Measurements from ENCODE around the gene PPP6R2.
A peak's percentile ranks its signal among the peaks of the same experiment; 100 is the strongest.

The PPP6R2 gene

DNA sequence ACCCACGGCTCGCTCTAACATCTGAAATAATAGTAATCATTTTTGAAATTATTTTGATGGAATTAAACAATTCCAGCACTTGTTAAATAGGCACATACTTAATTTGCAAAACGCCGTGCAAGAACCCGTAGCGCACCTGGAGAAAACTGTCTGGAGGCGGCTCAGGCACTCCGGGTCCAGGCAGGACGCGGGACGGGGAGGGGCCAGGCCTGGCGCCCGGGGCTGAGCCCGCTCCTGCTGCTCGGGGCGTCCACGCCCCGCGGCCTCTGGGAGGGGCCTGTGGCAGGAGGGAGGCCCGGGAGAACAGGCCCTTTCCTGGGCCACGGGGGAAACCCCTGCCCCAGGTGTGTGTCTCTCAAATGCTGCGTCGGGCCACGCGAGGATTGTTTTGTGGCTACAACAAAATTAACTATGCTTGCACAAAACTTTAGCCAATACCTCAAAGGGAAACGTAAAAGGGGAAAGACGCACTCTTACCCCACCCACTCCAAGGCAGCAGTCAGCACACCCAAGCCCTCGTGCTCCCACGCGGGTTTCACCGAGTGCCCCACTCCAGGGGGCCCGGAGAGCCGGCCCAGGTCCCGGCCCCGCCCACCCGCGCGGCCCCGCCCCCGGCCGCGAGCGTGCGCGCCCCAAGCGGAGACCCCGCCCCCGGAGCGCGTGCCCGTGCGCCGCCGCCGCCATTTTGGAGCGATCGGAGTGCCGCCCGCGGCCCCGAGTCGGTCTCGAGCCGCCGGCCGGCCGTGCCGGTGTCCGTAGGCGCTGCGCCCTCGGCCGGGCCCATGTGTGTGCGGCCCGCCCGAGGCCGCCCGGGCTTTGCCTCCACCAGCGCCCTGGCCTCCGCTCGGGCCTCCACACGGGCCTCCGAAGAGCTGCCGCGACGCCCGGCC lies at the start of gene PPP6R2:
TSS of gene PPP6R2 (plus strand) at position 677 of the 890 bp plus-strand sequence. CDS start 50,582 bp downstream, outside the sequence.
- peak; percentile 42 to 78 for DNase-seq

DNA sequence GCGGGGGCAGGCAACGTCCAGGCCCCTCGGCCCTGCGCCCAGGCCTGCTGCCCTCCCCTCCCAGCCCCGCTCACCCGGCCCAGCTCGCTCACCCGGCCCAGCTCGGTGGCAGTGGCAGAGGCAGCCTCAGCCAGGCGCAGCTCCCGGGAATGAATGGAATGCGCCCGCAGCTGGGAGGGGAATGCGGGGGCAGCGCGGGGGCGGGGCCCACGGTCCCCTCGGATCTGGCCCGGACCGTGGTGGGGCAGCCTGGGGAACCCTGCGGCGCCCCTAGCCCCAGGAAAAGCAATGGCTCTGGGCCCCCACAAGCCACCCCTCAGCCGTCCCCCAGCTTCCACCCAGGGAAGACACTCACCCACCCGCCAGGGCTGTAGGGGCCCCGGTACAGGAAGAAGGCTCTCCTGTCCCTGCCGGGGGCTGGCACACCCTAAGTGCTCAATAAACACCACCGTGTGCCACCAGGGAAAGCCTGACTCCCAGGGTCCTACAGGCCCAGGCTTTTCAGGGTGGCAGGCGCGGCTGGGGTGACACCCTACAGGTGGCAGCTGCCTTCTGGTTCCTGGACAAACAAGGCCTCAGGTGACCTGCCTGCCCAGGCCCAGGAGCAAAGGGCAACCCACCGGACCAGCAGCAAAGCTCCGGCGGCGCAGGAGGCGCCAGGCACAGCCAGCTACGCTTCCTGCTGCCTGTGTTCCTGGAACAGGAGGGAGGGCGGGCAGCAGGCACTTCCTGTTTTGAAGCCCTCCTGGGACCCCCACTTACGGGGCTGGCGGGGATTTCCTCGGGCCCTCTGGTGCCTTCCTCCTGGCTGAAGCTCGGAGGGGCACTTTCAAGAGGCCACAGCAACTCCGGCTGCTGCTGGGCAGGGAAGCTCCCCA lies 49.4 kb upstream of the PPP6R2 start:
- no peak for DNase-seq

GRCh38 chr22:50294319-50294656 lies 48.8 kb upstream of the PPP6R2 start:
- no peak for DNase-seq

GRCh38 chr22:50296658-50297490 lies 46.3 kb upstream of the PPP6R2 start:
- DNase-seq: no peak

- DNase-seq: no peak
These were observed 45.4 kb upstream of the PPP6R2 start for GRCh38 chr22:50297510-50298265.

GRCh38 chr22:50298266-50298637 lies 44.9 kb upstream of the PPP6R2 start:
- DNase-seq: no peak

DNA sequence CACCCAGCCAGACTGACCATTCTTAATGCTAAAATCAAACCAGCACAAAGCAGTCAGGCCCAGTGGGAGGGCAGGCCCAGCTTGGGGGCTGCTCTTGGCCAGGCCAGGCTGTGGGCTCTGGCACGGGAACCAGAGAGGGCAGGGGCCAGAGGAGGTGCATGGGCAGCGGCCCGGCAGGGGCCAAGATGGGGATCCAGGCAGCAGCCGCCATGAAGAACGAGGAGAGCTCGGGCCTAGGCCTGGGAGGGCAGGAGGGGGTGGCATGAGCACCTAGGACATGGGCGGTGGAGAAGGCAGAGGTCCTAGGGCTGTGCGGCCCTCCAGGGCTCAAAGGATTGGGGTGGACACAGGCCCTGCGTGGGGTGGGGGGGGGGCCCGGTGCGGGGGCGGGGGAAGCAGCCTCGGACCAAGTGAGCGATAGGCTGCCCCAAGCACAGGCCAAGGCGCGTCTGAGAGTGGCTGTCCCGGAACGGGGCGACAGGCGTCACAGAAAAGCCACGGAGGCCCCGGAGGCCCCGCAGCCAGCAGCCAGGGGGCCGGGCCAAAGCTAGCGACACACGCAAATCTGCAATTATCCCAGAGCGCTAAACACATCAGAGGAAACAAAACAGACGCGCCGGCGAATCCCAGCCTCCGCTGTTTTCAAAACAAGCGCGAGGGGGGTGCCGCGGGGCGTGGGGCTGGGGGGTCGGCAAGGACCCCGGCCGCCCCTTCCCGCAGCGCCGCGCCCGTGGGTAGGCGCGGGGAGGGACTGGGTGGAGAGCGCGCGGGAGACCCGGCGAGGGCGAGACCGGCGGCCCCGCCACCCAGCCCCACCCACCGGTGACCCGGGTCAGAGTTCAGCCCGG lies 44.0 kb upstream of the PPP6R2 start:
- DNase-seq: no peak

DNA sequence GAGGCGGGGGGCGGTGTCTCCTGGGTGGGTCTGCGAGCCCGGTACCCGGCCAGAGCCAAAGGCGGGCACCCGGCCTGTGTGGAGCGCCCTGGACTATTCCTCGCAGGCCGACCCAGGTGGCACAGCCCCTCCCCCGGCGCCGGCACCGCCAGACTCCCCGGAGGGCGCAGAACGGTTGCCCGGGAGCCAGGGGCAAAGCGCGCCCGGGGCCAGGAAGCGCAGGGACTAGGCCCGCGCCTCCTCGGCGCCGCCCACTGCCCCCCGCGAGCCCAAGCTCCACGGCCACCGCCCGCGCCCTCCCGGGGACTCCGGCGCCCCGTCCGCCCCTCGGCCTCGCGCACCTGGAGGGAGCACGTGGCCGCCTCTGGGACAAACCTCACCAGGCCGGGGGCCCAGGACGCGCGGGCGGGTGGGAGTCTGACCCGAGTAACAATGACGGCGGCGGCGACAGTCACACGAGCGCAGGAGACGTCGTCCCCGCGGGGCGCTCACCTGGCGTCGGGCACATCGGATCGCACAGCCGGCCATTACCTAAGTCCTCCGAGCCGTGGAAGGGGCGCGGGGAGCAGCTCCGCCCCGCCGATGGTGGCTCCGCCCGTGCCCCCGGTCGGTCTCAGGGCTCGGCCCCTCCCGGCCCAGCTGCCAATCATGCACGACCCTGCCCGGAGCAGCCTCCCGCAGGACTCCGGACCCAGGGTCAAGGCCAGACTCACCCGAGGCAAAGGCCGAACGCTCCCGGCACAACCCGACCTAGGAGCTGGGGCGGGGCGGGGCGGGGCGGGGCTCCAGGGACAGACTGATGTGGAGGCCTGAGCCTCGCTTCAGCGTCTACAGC lies 43.1 kb upstream of the PPP6R2 start:
- DNase-seq: no peak

DNA sequence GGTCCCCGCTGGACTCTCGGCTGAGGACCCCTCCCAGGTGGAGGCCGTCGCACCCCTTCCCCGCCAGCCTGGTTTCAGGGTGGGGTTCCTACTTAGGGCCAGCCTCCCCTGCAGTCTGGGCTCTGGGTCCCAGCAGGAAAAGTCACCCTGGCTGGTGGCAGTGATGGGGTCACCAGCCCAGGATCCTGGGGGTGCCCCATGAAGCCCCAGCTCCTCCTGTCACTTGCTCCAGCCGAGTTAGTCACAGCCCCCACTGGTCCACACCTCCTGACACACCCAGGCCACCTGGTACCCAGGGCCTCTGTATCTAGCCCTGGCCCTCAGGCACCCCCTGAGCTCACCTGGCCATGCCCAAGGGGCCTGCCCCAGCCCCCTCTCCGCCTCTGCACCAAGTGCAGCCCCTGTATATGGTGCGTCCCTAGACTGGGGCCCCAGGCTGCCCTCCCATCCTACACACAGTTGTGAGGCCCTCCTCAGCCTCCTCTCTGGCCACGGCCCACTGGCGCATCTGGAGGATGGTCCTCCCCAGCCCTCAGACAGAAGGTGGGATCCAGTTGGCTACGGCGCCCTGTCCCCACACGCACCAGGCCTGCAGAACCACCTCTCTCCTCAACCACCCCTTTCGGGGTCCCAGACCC lies 42.4 kb upstream of the PPP6R2 start:
- DNase-seq: no peak

DNA sequence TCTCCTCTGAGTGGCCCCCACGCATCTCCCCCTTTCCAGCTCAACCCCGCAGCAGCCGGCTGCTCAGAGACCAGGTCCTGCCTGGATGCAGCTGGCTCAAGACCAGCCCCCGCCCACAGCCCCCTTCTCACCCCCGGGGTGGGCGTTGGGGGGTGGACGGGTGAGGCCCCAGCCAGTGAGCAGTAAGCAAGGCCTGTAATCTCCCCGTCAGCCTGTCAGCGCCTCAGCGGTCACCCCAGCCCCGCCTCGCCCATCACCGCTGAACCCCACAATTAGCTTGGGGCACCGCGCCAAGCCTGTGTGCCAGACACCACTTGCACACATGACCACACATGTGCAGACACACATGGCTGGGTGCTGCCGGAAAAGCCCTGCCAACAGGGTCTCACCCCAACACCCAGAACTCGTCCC lies 41.5 kb upstream of the PPP6R2 start:
- no peak for DNase-seq

DNA sequence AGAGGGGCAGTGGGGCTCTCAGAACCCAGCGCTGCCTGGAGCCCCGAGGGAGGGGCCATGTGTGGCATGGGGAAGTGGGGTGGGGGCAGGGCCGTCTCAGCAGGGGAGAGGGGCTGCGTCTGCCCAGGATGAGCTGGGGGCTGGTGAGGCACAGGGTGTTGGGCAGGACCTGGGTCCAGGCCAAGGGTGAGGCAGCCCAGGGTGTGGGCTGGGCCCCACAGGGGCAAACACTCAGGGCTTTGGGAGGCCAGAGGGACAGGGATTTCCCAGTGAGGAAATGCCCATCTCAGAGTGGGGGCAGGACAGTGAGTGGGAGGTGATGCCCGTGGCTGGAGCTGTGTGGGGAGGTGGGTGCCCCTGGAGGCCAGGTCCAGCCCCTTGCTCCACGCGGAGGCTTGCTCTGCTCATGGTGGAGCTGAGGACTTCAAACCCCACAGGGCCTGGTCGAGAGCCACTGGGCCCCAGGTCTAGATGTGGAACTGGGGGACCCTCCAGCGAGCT lies 41.0 kb upstream of the PPP6R2 start:
- DNase-seq: no peak

- no peak for DNase-seq
These were observed 40.6 kb upstream of the PPP6R2 start for GRCh38 chr22:50302564-50302963.

DNA sequence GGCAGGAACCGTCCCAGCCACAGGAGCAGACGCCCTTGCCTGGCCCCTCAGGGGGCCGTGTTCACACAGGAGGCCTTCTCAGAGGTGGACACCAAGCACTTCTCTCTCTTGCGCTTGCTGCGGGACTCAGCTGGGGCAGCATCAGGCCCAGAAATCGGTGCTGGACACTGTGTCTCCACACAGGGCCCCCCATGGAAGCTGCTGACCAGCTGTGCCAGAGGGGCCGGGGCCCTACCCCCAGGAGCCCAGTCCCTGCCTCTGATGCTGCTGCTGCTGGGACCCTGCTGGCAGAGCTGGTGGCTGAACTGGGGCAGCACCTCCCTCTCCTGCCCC lies 39.6 kb upstream of the PPP6R2 start:
- DNase-seq: no peak

DNA sequence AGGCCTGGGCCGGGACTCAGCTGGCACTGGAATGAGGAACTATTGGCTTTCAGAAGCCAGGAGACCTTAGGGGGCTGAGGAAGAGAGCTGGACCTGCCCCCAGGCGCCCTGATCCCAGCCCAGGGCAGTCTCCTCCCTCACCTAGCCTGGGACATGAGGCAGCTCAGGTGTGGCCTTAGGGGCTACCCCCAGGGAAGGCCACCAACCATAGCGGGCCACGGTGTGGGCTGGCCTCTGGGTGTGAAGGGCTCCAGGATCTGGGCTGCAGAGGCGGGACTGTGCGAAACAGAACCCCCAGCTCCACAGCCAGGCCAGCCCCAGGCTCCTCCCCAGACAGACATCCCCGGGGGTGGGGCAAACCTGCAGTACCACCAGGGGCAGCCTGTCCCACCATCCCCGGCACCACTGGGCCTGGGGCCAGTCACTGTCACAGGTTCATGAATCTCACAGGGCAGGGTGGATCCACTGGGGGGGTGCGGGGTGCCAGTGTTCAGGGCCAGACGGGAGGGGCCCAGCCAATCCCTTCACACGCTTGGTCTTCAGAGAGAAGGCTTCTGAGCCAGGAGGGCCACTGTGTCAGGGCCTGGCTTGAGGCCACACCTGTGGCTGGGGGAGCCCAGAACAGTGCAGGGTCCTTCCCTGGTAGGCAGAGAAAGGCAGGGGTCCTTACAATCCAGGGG lies 39.1 kb upstream of the PPP6R2 start:
- DNase-seq: no peak

- no peak for DNase-seq
These were observed 38.4 kb upstream of the PPP6R2 start for GRCh38 chr22:50304528-50305392.

DNA sequence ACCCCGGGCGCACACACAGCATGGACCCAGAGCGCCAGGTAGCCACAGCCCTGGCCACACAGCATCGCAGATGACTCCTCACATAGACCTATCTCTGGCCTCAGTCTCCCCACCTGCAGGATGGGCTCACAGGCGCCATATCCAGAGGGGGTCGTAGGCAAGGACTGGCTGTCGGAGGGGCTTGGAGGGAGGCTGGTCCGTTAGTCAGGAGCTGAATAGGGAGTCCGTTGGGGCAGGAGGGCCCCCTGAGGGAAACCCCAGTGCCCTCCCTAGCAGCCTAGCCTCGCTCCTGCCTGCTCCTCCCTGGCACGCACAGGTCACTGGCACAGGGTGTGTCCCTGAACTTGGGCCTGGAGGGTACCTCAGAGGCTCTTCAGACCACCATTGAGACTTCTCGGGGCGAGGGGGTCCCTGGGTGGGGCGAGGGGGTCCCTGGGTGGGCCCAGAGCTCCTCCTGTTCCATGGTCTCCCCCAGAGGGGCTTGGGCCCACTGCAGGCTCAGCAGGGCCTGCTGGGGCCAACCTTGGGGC lies 37.7 kb upstream of the PPP6R2 start:
- DNase-seq: no peak

DNA sequence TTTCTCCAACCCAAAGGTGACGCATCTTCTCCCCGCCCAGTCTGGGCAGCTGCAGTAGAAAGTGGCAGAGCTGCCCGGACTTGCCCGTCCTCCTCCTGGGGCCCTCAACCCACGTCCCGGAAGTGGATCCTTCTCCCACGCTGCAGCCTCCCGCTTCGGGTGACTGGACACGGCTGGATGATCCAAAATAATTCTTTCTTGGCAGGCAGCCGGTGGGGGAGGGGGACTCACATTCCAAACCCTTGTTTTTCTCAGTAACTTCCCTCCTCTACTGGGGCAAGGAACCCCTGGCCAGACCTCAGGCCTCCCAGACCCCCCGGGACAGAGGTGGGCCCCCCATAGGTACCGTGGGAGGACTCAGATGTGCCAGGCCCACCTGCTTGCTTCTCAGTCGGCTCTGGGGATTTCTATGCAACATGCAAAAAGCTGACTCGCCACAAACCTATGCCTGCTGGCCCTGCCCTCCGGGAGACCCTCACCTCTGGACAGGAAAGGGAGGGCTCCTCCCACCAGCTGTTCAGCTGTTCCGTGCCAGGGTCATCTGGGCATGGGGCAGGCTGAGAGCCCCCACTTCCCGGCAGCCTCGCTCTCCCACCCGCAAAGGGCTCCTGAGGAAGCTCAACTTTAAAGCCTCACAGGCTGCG lies 37.1 kb upstream of the PPP6R2 start:
- no peak for DNase-seq

Data from NCI-H1930 (cell line).